Renal cortical epithelial cell (primary cell): ENCODE measurements around the gene FAM186B. TPM values are rescaled to one million over a fixed set of nuclear protein-coding genes. Genes with fewer than 3 reads are reported as not detected.

Source experiments
- DNase-seq: peaks from one replicate; pipeline ENCODE4 v3.0.0-alpha.2; 2011; ENCODE audit warnings: low read depth
- total RNA-seq: library from RNA; depleted of rRNA; stranded (reverse); fragments of >200 nt; gene quantifications from 2 replicates; pipeline ENCODE4 v1.2.3, GENCODE V29; 2014

FAM186B gene
- total RNA-seq, 1 donor from 2014 or later = 0.30 TPM

DNA sequence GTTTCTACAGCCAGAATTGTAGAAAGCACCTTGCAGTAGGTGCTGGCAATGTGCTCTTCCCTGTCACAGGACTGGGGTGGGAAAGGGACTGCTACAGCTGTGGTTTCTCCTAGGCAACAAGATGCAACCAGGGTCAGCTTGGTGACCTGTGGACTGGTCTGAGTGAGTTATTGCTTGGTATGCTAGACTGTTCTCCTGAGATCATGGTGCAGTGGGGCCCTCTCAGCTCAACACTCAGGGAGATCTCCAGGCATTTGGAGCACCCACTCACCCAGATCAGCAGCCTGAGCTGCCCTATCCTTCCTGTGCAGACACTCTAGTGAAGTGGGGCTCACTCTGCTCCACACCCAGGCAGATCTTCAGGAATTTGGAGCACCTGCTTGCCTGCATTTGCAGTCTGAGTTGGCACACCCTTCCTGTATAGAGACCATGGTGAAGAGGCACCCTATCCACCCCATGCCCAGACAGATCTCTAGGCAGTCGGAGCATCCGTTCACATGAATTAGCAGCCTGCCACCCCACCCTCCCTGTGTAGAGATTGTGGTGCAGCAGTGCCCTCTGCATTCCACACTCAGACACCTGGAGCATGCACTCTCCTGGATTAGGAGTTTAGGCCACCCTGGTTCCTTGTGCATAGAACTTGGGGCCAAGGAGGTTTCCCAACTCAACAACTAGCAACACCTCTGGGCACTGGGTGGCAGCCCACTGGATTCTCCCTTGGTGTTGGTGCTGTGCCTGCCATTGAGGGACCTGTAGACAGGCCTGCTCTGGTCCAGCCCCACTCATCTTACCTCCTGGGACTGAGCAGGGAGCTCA is 3.8 kb upstream of the FAM186B start:
- DNase-seq = peak; percentile 5

DNA sequence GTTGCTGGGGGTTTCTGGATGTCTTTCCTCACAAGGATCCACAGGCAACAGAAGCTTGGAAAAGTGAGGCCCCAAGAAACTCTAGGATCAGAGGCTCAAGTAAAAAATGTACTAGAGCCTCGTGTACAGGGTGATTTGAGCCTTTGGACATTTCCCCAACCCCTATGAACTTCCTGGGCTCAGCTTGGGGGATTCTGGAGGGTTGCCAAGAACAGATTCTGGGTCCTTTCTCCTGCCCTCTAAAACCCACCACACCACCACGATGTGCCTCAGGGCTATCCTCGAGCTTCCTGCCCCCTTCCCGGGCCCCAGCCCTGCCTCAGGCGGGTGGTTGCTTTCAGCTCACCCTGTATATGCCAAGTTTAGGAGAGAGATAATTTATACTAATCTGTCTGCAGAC is 583 bp downstream of the FAM186B start:
- DNase-seq = no peak

DNA sequence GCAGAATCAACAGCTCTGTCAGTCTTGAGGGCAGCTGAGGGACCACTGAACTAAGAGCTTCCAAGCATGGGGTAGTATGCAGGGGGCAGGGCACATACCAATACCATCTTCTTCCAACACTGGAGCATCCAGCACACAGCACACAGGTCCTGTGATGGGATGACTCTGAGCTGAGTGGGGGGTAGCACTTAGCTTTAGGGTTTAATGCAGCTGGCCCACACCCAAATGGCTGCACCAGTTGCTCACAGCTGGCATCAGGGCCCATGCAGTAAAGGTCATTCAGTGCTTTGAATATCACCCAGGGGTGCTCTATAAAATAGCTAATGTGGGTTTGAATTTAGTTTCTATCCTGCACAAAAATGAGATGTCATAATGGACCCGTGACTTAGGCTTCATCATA is 1.7 kb downstream of the FAM186B start:
- DNase-seq = no peak

DNA sequence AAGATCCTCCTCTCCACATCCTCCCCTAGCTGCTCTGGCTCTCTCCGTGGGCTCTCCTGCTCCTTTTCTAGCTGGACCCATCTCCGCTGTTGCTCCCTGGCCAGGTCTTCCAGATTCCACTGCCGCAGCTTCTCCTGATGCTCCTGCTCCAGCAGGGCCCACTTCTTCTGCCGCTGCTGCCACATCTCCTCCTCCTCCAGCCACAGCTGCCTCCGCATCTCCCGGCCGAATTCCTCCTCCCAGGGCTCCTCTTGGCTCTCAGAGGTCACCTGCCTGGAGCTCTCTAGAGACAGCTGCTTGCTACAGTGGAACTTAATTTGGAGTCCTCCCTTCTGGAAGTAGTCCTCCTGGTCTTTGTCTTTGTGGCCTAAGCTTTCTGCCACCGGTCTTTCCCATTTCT is 5.5 kb downstream of the FAM186B start:
- DNase-seq = no peak

- no peak for DNase-seq
These were observed 6.9 kb downstream of the FAM186B start for GRCh38 chr12:49598527-49598926.

- no peak for DNase-seq
These were observed 16.5 kb downstream of the FAM186B start for GRCh38 chr12:49588721-49589516.

GRCh38 chr12:49588281-49588680 is 17.2 kb downstream of the FAM186B start:
- no peak for DNase-seq

DNA sequence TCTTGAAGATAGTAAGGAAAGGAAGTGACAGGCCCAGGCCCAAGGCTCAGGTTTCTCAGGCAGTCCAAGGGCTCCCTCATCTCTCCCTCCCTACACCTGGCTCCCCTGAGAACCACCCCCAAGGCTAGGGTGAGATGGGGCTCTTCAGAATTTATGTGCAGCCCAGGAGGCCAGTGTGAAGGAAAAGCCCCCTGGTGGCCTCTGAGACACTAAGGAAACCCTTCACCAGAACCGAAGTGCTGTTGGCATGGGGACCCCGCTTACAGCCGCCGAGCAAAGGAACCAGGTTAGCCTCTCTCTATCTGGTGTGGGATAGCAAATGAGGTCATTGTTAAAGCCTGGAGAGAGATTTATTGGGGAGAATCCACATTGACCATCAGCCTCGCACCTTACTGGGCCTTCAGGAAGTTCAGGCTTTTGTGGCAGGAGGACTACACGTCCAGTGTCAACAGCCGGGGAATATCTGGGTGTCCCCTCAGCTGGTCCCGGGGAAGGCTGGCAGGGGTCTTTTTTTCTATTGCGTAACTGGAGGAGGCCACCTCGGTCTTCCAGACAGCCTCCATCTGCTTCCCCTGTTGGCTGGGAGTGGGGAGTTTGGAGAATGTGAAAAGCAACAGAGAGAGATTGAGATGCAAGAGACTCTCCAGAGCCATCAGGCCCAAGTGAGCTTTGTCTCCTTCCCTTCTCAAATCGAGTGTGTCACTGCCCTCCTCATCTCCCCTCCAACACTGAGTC is 18.1 kb downstream of the FAM186B start:
- no peak for DNase-seq

DNA sequence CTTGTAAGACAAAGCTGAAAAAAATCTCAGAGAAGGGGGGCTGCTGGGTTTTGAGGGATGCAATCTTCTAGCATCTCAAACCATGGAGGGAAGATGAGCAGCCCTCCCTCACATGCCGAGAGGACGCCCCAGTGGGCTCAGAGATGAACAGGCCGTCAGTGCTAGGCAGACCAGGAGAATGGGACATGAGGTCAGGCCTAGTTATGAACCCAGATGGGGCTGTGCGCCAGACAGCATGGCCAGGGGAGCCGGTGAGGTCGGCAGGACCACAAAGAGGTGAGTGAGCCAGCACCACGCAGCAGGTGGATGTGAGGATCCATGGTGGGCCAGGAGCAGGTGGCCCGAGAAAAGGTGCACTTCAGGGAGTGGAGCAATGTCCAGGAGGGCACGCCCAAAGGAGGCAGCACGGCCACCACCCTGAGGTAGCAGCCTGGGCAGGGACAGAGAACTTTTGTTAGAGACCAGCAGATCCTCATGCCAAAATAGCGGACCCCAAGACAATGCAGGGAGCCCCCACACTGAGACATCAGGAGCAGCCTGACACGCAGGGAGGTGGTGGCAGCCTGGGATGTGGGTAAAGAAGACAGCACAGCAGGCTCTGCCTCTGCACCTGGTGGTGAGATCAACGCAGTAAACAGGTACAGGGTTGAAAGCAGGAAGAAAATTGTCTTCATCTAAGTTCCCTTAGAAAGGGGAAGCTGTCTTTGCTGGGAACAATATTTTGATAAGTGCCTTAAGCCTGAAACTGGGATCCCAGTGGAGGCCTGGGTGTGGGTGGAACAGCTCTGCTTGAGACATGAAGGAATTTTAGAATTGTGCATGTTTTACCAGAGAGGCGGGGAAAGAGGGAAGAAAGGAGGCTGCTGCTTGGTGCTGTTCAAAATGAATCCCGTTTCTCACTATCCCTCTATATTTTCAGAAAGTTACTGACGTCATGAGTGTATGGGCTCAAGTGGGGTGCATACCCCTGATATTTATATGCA is 19.7 kb downstream of the FAM186B start:
- no peak for DNase-seq

DNA sequence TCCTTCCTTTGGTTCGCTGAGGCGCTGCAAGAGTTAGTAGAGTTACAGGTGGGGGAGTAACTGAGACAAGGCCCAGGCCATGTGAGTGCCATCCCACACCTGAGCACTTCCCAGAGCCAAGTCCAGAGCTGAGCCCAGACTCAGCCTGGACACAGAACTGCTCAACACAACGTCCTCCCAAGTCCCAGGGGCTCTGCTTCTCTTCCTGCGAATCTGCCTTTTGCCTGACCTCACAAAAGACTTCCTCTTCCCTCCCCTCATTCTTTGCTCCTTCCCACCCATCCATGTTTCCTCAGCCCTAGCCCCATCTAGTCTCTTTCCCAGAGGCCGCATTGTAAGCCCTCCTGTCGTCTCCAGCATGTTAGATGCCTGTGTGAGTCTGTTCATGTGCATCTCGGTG is 20.8 kb downstream of the FAM186B start:
- no peak for DNase-seq

GRCh38 chr12:49583366-49584094 is 21.9 kb downstream of the FAM186B start:
- no peak for DNase-seq

- no peak for DNase-seq
These were observed 22.6 kb downstream of the FAM186B start for GRCh38 chr12:49582850-49583249.

DNA sequence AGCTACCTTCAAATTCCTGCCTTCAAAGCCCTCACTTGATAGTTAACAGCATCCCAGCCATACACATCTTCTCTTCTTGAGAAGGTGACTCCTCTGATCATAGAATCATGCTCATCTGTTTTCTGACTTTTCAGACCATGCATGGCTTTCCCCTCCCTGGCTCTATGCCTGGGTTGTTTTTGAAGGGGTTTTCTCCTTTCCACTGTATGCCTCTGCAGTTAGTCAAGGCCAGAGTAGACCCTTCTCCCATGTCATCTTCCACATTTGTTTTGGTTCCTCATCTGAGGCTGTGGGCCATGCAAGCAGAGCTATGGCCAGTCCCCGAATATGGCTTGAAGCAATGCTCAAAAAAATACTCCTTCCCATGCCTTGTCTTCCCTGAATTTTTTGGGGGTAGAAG is 23.2 kb downstream of the FAM186B start:
- DNase-seq = no peak

- DNase-seq = peak; percentile 75
These were observed 24.6 kb downstream of the FAM186B start for GRCh38 chr12:49580572-49581535.

- no peak for DNase-seq
These were observed 26.8 kb downstream of the FAM186B start for GRCh38 chr12:49578471-49579112.

- DNase-seq = no peak
These were observed 27.7 kb downstream of the FAM186B start for GRCh38 chr12:49577589-49578315.

DNA sequence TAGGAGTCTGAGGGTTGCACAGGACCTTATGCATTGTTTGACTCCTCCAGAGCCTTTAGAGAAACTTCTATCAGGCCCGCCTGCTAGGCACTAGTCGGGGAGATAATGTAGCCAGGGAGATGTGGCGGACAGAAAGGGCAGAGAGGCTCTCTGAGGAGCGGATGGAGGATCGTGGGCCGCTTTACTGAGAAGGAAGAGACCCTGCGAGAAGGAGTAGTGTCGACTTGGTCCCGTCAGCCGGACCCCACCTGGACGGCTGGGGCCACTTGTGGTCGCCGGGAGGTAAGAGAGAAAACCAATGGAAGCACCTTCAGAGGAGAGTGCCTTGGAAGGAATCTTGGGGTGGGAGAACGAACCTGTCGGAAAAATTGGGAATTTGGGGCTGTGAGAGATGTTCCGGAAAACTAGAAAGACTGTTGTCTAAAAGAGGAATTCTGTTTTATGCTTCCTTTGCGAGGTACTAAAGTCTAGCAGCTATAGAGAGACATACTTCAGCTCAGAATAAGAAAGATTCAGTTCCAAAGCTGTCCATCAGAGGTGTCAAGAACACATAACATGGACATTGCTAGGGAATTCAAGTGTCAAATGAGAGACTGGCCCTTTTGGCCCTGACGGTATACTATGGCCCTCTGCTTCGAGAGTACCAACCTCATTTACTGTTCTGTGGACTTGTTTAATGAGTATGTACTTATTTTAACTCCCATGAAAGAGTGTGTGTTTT is 36.8 kb downstream of the FAM186B start:
- DNase-seq = peak; percentile 26
